ENCODE results near the gene ZNF32. TPM values are rescaled to one million over a fixed set of nuclear protein-coding genes. Genes with fewer than 3 reads are reported as not detected.

Gene ZNF32
- total RNA-seq, 1 donor from 2014 or later: 51.1 TPM

- no peak overlapping the region for H3K27ac ChIP-seq
- TF ChIP-seq POLR2AphosphoS5 (IDR thresholded peaks at IDR 0.05; ENCODE audit: insufficient read depth in 1 of 2, low read depth in 1 of 2) (no peak), CTCF (IDR thresholded peaks at IDR 0.05) (no peak), POLR2A (IDR thresholded peaks at IDR 0.05) (no peak)
- intact Hi-C loops (cut with DNase I): no loop called here
- peaks cover 19% of the 10 kb centered on the region for H3K4me1 ChIP-seq
- H3K36me3 ChIP-seq: no peaks in the 10 kb centered on the region
- no peaks in the 10 kb centered on the region for H3K9me3 ChIP-seq
- DNase-seq (ENCODE audit: extremely low spot score in 2 of 2): no peak
- no peak overlapping the region for H3K4me3 ChIP-seq
- H3K27me3 ChIP-seq: no peaks in the 10 kb centered on the region
These were observed 20.7 kb upstream of the ZNF32 start for GRCh38 chr10:43669386-43669785.

- intact Hi-C loops (cut with DNase I): no loop called here
- H3K27ac ChIP-seq: no peak overlapping the region
- no peak for DNase-seq (ENCODE audit: extremely low spot score in 2 of 2)
- H3K4me3 ChIP-seq: peak overlapping the region; percentile 27 to 43
- TF ChIP-seq CTCF (IDR thresholded peaks at IDR 0.05) (no peak), POLR2AphosphoS5 (IDR thresholded peaks at IDR 0.05; ENCODE audit: insufficient read depth in 1 of 2, low read depth in 1 of 2) (no peak), POLR2A (IDR thresholded peaks at IDR 0.05) (no peak)
- H3K27me3 ChIP-seq: no peaks in the 10 kb centered on the region
- peaks cover 12% of the 10 kb centered on the region for H3K4me1 ChIP-seq
- H3K36me3 ChIP-seq: no peaks in the 10 kb centered on the region
- no peaks in the 10 kb centered on the region for H3K9me3 ChIP-seq
These were observed 19.2 kb upstream of the ZNF32 start for GRCh38 chr10:43667761-43668386.

GRCh38 chr10:43667317-43667731, 18.6 kb upstream of the ZNF32 start:
- H3K27me3 ChIP-seq: no peaks in the 10 kb centered on the region
- H3K4me3 ChIP-seq: peak overlapping the region; percentile 27 to 43

GRCh38 chr10:43666552-43666951, 17.9 kb upstream of the ZNF32 start:
- Histone ChIP-seq H3K27ac (no peak overlapping the region), H3K4me3 (no peak overlapping the region), H3K27me3 (no peaks in the 10 kb centered on the region), H3K4me1 (peaks cover 3% of the 10 kb centered on the region), H3K9me3 (no peaks in the 10 kb centered on the region), H3K36me3 (no peaks in the 10 kb centered on the region)
- intact Hi-C loops (cut with DNase I): no loop called here
- TF ChIP-seq POLR2A (IDR thresholded peaks at IDR 0.05): no peak
- TF ChIP-seq CTCF (IDR thresholded peaks at IDR 0.05): no peak
- no peak for TF ChIP-seq POLR2AphosphoS5 (IDR thresholded peaks at IDR 0.05; ENCODE audit: insufficient read depth in 1 of 2, low read depth in 1 of 2)
- no peak for DNase-seq (ENCODE audit: extremely low spot score in 2 of 2)

More at GRCh38 chr10:43667317-43667731, 18.6 kb upstream of the ZNF32 start:
- no peaks in the 10 kb centered on the region for H3K9me3 ChIP-seq
- DNase-seq (ENCODE audit: extremely low spot score in 2 of 2): no peak
- intact Hi-C loops (cut with DNase I): no loop called here
- no peaks in the 10 kb centered on the region for H3K36me3 ChIP-seq
- H3K27ac ChIP-seq: peak overlapping the region; percentile 2
- H3K4me1 ChIP-seq: peaks cover 10% of the 10 kb centered on the region
- no peak for TF ChIP-seq POLR2A (IDR thresholded peaks at IDR 0.05)
- TF ChIP-seq CTCF (IDR thresholded peaks at IDR 0.05): no peak
- TF ChIP-seq POLR2AphosphoS5 (IDR thresholded peaks at IDR 0.05; ENCODE audit: insufficient read depth in 1 of 2, low read depth in 1 of 2): no peak

GRCh38 chr10:43665054-43665453, 16.4 kb upstream of the ZNF32 start:
- Histone ChIP-seq H3K4me1 (no peaks in the 10 kb centered on the region), H3K36me3 (no peaks in the 10 kb centered on the region), H3K4me3 (no peak overlapping the region), H3K27ac (no peak overlapping the region), H3K9me3 (no peaks in the 10 kb centered on the region), H3K27me3 (no peaks in the 10 kb centered on the region)
- no peak for DNase-seq (ENCODE audit: extremely low spot score in 2 of 2)
- TF ChIP-seq POLR2A (IDR thresholded peaks at IDR 0.05) (no peak), CTCF (IDR thresholded peaks at IDR 0.05) (no peak), POLR2AphosphoS5 (IDR thresholded peaks at IDR 0.05; ENCODE audit: insufficient read depth in 1 of 2, low read depth in 1 of 2) (no peak)
- intact Hi-C loops (cut with DNase I): no loop called here
